Neural crest cell (in vitro differentiated cells): ENCODE results near the gene CEACAM18. TPM values are rescaled to one million over a fixed set of nuclear protein-coding genes. Genes with fewer than 3 reads are reported as not detected.

Experiments used
- DNase-seq: peaks from one replicate; pipeline ENCODE4 v3.0.0; 2021; ENCODE audit warnings: low read depth, mixed read lengths, low spot score
- H3K27ac Mint-ChIP-seq: one replicate; pipeline ENCODE4 v1.8.0; 2021; ENCODE audit warnings: mild to moderate bottlenecking, mixed read lengths; ENCODE audit not compliant: unreplicated experiment
- H3K27me3 Mint-ChIP-seq: 2 replicates; pipeline ENCODE4 v1.8.0; 2021; ENCODE audit warnings: low read depth, mild to moderate bottlenecking, mixed read lengths
- H3K36me3 Mint-ChIP-seq: 2 replicates; pipeline ENCODE4 v1.8.0; 2021; ENCODE audit warnings: low read depth, mild to moderate bottlenecking, mixed read lengths
- H3K4me1 Mint-ChIP-seq: 2 replicates; pipeline ENCODE4 v1.8.0; 2021; ENCODE audit warnings: mixed read lengths
- H3K4me3 Mint-ChIP-seq: one replicate; pipeline ENCODE4 v1.8.0; 2021; ENCODE audit warnings: mild to moderate bottlenecking, mixed read lengths
- H3K9me3 Mint-ChIP-seq: 2 replicates; pipeline ENCODE4 v1.8.0; 2021; ENCODE audit warnings: mixed read lengths
- total RNA-seq: library from RNA; stranded (reverse); gene quantifications from 2 replicates; pipeline ENCODE4 v1.2.1, GENCODE V29; 2021
- TF ChIP-seq, protein P1 (sequence below): fragments of 200-600 bp; sonication (generic); conservative IDR thresholded peaks from 2 replicates; pipeline ENCODE4 v1.5.0; 2021; ENCODE audit warnings: antibody characterized with exemption, mild to moderate bottlenecking

Gene CEACAM18
- total RNA-seq, 1 donor from 2014 or later: not detected

DNA sequence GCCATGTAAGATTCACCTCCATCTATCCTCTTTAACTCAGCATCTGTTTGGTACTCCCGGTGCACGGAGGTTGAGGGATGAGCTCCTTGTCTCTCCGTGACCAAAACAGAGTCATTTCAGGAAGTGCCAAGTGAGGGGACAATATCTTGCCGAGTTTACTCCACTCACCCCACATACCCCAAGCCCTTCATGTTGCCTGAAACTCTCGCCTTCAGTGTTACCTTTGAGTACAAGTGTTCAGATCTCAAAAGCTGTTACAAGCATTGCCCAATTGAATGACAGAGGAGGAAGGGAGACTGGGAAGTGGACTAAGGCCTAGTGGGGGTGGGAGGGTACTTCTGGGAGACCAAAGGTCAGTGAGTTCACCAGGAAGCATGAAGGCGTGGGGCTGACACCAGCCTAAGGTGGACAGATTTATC is 29.3 kb downstream of the CEACAM18 start:
- Mint-ChIP-seq H3K27ac (no peak overlapping the region), H3K4me1 (no peaks in the 10 kb centered on the region), H3K9me3 (no peaks in the 10 kb centered on the region), H3K4me3 (no peak overlapping the region), H3K27me3 (peaks cover 70% of the 10 kb centered on the region), H3K36me3 (no peaks in the 10 kb centered on the region)
- no peak for DNase-seq
- TF ChIP-seq, protein P1, sequence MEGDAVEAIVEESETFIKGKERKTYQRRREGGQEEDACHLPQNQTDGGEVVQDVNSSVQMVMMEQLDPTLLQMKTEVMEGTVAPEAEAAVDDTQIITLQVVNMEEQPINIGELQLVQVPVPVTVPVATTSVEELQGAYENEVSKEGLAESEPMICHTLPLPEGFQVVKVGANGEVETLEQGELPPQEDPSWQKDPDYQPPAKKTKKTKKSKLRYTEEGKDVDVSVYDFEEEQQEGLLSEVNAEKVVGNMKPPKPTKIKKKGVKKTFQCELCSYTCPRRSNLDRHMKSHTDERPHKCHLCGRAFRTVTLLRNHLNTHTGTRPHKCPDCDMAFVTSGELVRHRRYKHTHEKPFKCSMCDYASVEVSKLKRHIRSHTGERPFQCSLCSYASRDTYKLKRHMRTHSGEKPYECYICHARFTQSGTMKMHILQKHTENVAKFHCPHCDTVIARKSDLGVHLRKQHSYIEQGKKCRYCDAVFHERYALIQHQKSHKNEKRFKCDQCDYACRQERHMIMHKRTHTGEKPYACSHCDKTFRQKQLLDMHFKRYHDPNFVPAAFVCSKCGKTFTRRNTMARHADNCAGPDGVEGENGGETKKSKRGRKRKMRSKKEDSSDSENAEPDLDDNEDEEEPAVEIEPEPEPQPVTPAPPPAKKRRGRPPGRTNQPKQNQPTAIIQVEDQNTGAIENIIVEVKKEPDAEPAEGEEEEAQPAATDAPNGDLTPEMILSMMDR: no peak

DNA sequence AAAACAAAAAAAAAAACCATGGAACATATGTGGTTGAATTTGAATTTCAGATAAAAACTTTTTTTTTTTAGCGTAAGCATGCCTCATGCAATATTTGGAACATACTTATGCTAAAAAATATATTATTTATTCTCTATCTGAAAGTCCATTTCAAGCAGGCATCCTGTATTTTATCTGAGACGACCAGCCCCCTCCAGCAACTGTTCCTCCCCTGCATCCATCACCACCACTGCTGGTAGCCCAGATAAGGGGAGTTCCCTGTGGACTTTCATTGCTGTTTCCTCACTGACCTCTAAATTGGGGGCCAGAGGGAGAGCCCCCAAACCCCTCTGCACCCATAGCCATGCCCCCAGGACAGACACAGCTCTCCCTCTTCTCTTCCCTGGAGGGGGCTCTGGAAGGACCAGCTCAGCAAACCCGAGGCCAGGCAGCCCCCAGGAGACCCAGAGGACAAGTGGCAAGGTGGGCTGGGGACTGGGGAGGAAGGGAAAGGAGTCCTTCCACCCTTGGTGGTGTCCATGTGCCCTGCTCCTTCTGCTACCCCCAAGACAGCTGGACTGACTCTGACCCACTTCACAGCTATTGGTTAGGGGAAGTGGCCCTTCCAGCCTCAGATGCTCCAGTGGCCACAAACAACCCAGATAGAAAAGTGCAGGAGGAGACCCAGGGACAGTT is 29.9 kb downstream of the CEACAM18 start:
- peaks cover 71% of the 10 kb centered on the region for H3K27me3 Mint-ChIP-seq
- H3K4me3 Mint-ChIP-seq: no peak overlapping the region
- H3K9me3 Mint-ChIP-seq: no peaks in the 10 kb centered on the region
- TF ChIP-seq, protein P1: no peak
- no peak for DNase-seq
- H3K36me3 Mint-ChIP-seq: no peaks in the 10 kb centered on the region
- H3K27ac Mint-ChIP-seq: no peak overlapping the region
- no peaks in the 10 kb centered on the region for H3K4me1 Mint-ChIP-seq

GRCh38 chr19:51509823-51510660 is 31.7 kb downstream of the CEACAM18 start:
- no peak for DNase-seq
- no peak overlapping the region for H3K27ac Mint-ChIP-seq
- TF ChIP-seq, protein P1: no peak
- no peaks in the 10 kb centered on the region for H3K9me3 Mint-ChIP-seq
- no peaks in the 10 kb centered on the region for H3K36me3 Mint-ChIP-seq
- H3K27me3 Mint-ChIP-seq: peaks cover 68% of the 10 kb centered on the region
- no peak overlapping the region for H3K4me3 Mint-ChIP-seq
- H3K4me1 Mint-ChIP-seq: no peaks in the 10 kb centered on the region

DNA sequence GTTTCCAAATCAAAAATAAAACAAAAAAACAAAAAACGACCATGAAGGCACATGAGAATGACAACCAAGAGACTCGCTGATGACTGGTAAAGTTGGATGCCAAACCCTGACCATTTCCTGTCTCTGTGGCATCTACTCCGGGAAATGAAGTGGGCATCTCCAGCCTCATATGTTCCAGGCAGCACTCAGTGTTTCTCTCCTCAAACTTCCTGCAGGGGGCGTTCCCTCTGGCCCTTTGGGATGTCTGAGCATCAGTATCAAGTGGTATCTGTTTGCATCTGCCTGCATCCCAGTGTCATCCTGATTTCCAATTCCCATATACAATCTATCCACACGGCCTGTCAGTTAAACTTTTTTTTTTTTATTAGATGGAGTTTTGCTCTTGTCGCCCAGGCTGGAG is 33.0 kb downstream of the CEACAM18 start:
- H3K4me3 Mint-ChIP-seq: no peak overlapping the region
- H3K9me3 Mint-ChIP-seq: no peaks in the 10 kb centered on the region
- peaks cover 70% of the 10 kb centered on the region for H3K27me3 Mint-ChIP-seq

DNA sequence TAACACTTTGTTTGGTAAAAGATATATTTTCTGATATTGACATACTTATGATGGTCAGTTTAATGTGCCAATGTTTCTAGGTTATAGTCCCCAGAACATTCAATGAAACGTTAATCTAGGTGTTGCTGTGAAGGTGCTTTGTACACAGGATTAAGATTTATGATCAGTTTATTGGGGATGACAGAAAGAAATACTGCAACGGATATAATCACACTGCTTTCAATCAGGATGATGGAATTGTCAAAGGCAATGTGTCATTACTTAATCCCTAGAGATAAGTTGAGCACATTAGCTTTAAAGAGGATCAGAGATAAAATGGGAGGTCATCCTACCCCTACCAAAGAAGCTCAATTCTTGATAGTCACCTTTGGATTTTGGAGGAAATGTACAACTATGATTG is 35.6 kb downstream of the CEACAM18 start:
- no peaks in the 10 kb centered on the region for H3K4me1 Mint-ChIP-seq
- H3K27me3 Mint-ChIP-seq: peaks cover 67% of the 10 kb centered on the region
- TF ChIP-seq, protein P1: no peak
- no peak for DNase-seq
- no peaks in the 10 kb centered on the region for H3K36me3 Mint-ChIP-seq
- H3K9me3 Mint-ChIP-seq: peaks cover 3% of the 10 kb centered on the region
- H3K4me3 Mint-ChIP-seq: no peak overlapping the region
- H3K27ac Mint-ChIP-seq: no peak overlapping the region

More for the DNA sequence above, 33.0 kb downstream of the CEACAM18 start:
- TF ChIP-seq, protein P1: peak; percentile 44
- Mint-ChIP-seq H3K4me1 (no peaks in the 10 kb centered on the region), H3K27ac (no peak overlapping the region), H3K36me3 (no peaks in the 10 kb centered on the region)
- DNase-seq: no peak
